Measurements from ENCODE around the gene AKAP9.
"Not testable (repeated sequence)": the region's sequence is repeated elsewhere in the genome, so short reads cannot be mapped to it uniquely, and the experiment has no call there.

Gene AKAP9

DNA sequence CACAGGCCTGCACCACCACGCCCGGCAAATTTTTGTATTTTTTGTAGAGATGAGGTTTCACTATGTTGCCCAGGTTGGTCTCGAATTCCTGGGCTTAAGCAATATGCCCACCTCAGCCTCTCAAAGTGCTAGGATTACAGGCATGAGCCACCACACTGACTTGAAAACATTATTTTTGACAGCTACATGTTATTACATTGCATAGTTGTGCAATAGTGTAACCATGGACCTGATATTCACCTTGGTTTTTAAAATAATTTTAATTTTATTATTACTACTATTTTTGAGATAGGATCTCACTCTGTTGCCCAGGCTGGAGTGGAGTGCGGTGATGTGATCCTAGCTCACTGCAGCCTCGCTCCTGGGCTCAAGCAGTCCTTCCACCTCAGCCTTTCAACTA, 18.4 kb downstream of the AKAP9 start:
- no peak overlapping the region for H3K4me3 ChIP-seq (ENCODE audit: low read depth, low read length)
- TF ChIP-seq, protein P1, sequence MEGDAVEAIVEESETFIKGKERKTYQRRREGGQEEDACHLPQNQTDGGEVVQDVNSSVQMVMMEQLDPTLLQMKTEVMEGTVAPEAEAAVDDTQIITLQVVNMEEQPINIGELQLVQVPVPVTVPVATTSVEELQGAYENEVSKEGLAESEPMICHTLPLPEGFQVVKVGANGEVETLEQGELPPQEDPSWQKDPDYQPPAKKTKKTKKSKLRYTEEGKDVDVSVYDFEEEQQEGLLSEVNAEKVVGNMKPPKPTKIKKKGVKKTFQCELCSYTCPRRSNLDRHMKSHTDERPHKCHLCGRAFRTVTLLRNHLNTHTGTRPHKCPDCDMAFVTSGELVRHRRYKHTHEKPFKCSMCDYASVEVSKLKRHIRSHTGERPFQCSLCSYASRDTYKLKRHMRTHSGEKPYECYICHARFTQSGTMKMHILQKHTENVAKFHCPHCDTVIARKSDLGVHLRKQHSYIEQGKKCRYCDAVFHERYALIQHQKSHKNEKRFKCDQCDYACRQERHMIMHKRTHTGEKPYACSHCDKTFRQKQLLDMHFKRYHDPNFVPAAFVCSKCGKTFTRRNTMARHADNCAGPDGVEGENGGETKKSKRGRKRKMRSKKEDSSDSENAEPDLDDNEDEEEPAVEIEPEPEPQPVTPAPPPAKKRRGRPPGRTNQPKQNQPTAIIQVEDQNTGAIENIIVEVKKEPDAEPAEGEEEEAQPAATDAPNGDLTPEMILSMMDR (IDR thresholded peaks at IDR 0.05; ENCODE audit: borderline replicate concordance, insufficient read depth, low read depth, low read length), result no peak

DNA sequence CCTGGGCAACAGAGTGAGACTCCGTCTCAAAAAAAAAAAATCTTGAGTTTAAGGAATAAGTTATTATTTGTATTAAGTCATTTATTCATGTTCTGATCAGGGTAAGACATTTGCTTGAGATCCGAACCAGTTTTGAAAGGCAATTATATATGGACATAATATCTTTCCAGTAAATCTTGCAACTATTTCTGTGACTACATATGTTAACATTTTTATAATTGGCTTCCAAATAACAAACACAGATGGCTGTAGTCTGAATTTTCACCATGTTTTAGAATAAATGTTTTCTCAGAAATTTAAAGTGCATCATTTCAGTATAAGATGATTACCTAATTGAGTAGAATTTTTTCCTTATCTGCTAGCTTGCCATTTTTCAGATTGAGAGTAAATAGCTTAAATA, 21.2 kb downstream of the AKAP9 start:
- TF ChIP-seq, protein P1 (IDR thresholded peaks at IDR 0.05; ENCODE audit: borderline replicate concordance, insufficient read depth, low read depth, low read length), result no peak
- H3K4me3 ChIP-seq (ENCODE audit: low read depth, low read length), result no peak overlapping the region

DNA sequence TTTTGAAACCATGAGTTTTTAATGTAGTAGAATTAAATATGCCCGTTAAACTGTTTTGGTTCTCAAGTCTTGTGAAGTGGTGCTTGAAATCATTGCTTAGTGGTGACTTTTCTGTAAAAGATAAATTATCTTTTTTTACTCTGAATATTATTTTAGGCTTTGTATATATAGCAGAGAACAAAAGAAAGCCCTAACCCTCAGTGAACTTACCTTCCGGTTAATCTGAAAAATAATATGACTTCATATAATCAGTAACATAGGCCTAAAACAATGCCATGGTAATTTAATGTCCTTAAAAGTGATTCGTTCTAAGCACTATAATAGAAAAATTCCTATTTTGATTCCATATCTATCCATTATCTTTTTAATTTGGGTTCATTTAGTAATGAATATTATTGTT, 21.8 kb downstream of the AKAP9 start:
- no peak overlapping the region for H3K4me3 ChIP-seq (ENCODE audit: low read depth, low read length)
- TF ChIP-seq, protein P1 (IDR thresholded peaks at IDR 0.05; ENCODE audit: borderline replicate concordance, insufficient read depth, low read depth, low read length), result no peak

DNA sequence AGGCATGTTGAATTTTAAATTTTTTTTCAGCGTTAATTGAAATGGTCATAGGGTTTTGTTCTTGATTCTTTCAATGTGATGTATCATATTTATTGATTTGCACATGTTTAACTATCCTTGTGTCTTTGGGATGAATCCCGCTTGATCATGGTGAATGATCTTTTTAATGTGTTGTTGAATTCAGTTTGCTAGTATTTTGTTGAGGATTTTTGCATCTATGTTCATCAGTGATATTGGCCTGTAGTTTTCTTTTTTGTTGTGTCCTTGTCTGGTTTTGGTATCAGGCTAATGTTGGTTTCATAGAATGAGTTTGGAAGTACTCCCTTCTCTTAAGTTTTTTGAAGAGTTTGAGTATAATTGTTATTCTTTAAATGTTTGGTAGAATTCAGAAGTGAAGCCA, 26.9 kb downstream of the AKAP9 start:
- H3K4me3 ChIP-seq (ENCODE audit: low read depth, low read length), result not testable (repeated sequence)

DNA sequence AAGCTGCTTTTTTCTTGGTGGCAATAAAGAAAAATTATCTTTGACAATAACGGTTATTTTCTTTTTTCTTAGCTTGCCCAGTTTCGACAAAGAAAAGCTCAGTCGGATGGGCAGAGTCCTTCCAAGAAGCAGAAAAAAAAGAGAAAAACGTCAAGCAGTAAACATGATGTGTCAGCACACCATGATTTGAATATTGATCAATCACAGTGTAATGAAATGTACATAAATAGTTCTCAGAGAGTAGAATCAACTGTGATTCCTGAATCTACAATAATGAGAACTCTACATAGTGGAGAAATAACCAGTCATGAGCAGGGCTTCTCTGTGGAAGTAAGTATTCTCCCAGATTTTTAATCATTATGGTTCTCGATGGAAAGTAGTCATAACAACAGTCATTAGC, 33.0 kb downstream of the AKAP9 start:
- TF ChIP-seq, protein P1 (IDR thresholded peaks at IDR 0.05; ENCODE audit: borderline replicate concordance, insufficient read depth, low read depth, low read length), result no peak
- H3K4me3 ChIP-seq (ENCODE audit: low read depth, low read length), result no peak overlapping the region

DNA sequence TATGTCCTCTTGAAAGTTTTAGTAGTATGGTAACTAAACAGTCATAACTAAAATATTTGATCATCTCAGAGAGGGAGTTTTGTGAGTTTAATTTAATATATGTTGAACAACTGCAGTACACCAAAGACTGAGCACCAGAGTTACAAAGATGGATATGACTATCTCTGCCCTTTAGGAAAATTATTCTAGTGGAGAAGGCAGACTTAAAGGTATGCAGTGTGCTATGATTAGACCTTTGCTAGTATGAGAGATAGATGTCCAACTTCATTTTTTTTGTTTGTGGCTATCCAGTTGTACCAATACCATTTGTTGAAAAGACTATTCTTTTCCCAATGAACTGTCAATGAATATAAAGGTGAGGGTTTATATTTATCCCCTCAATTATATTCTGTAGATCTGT, 33.4 kb downstream of the AKAP9 start:
- TF ChIP-seq, protein P1 (IDR thresholded peaks at IDR 0.05; ENCODE audit: borderline replicate concordance, insufficient read depth, low read depth, low read length), result no peak
- H3K4me3 ChIP-seq (ENCODE audit: low read depth, low read length), result no peak overlapping the region

DNA sequence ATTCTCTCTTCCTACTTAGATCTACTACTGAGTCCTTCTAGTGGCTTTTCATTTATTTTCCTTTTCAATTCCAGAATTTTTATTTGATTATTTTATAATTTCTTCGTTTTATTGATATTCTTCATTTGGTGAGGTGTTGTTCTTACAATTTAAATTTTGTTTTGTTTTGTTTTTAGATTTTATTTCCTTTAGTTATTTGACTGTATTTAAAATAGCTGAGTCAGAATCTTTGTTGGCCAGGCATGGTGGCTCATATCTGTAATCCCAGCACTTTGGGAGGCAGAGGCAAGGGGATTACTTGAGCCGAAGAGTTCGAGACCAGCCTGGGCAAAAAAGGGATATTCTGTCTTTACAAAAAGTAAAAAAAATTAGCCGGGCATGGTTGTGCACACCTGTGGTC, 36.1 kb downstream of the AKAP9 start:
- H3K4me3 ChIP-seq (ENCODE audit: low read depth, low read length), result no peak overlapping the region
- TF ChIP-seq, protein P1 (IDR thresholded peaks at IDR 0.05; ENCODE audit: borderline replicate concordance, insufficient read depth, low read depth, low read length), result no peak

DNA sequence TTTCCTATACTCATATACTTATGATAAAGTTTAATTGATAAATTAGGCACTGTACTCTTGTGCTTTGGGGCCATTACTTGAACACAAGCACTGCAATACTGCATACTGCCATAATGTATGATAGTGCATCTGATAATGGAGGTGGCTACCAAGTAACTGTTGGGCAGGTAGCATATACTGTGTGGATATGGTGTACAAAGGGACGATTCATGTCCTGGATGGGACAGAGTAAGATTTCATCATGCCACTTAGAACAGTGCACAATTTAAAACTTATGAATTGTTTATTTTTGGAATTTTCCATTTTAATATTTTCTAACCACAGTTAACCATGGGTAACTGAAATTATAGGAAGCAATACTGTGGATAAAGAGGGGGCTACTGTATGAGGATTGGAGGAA, 38.9 kb downstream of the AKAP9 start:
- no peak overlapping the region for H3K4me3 ChIP-seq (ENCODE audit: low read depth, low read length)
- TF ChIP-seq, protein P1 (IDR thresholded peaks at IDR 0.05; ENCODE audit: borderline replicate concordance, insufficient read depth, low read depth, low read length), result no peak

DNA sequence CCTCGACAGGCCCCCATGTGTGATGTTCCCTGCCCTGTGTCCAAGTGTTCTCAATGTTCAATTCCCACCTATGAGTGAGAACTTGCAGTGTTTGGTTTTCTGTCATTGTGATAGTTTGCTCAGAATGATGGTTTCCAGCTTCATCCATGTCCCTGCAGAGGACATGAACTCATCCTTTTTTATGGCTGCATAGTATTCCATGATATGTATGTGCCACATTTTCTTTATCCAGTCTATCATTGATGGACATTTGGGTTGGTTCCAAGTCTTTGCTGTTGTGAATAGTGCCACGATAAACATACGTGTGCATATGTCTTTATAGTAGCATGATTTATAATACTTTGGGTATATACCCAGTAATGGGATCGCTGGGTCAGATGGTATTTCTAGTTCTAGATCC, 41.7 kb downstream of the AKAP9 start:
- not testable (repeated sequence) for H3K4me3 ChIP-seq (ENCODE audit: low read depth, low read length)
